H9 (cell line): ENCODE results near the gene ZNF248. TPM values are rescaled to one million over a fixed set of nuclear protein-coding genes. Genes with fewer than 3 reads are reported as not detected.

Experiments
- DNase-seq: peaks from one replicate; pipeline ENCODE4 v3.0.0-alpha.2; 2017
- H2AFZ ChIP-seq: one replicate; pipeline ENCODE4 v1.6.1; 2013; ENCODE audit warnings: mild to moderate bottlenecking, low read length, control low read depth, moderate library complexity
- H2AK5ac ChIP-seq: 2 replicates; pipeline ENCODE4 v1.6.1; 2013; ENCODE audit warnings: low read length, control low read depth, mixed read lengths; ENCODE audit not compliant: insufficient read length
- H2BK120ac ChIP-seq: one replicate; pipeline ENCODE4 v1.6.1; 2013; ENCODE audit warnings: low read depth, mild to moderate bottlenecking, low read length, control low read depth, inconsistent platforms; ENCODE audit not compliant: poor library complexity, severe bottlenecking
- H2BK12ac ChIP-seq: 2 replicates; pipeline ENCODE4 v1.6.1; 2013; ENCODE audit warnings: low read length, control low read depth, mixed read lengths, low read depth; ENCODE audit not compliant: insufficient read length
- H2BK15ac ChIP-seq: 2 replicates; pipeline ENCODE4 v1.6.1; 2013; ENCODE audit warnings: low read depth, low read length, control low read depth
- H2BK20ac ChIP-seq: one replicate; pipeline ENCODE4 v1.6.1; 2013; ENCODE audit warnings: low read depth, mild to moderate bottlenecking, low read length, control low read depth, inconsistent platforms; ENCODE audit not compliant: poor library complexity, severe bottlenecking
- H2BK5ac ChIP-seq: 2 replicates; pipeline ENCODE4 v1.6.1; 2013; ENCODE audit warnings: low read length, control low read depth, mixed read lengths; ENCODE audit not compliant: insufficient read length
- H3K14ac ChIP-seq: 2 replicates; pipeline ENCODE4 v1.6.1; 2013; ENCODE audit warnings: low read length, control low read depth; ENCODE audit not compliant: insufficient read depth
- H3K18ac ChIP-seq: 2 replicates; pipeline ENCODE4 v1.6.1; 2013; ENCODE audit warnings: low read depth, mild to moderate bottlenecking, mixed read lengths, low read length, control low read depth; ENCODE audit not compliant: insufficient read length
- H3K23ac ChIP-seq: 2 replicates; pipeline ENCODE4 v1.6.1; 2013; ENCODE audit warnings: low read length, control low read depth, mixed read lengths, low read depth; ENCODE audit not compliant: insufficient read length
- H3K23me2 ChIP-seq: 2 replicates; pipeline ENCODE4 v1.6.1; 2013; ENCODE audit warnings: low read depth, mild to moderate bottlenecking, mixed read lengths, low read length, control low read depth; ENCODE audit not compliant: insufficient read length, poor library complexity, severe bottlenecking
- H3K27ac ChIP-seq: 2 replicates; pipeline ENCODE4 v1.5.1; 2013; ENCODE audit warnings: low read length, control low read depth, mixed read lengths, low read depth; ENCODE audit not compliant: insufficient read length
- H3K27me3 ChIP-seq: 2 replicates; pipeline ENCODE4 v1.6.1; 2013; ENCODE audit warnings: low read length, control low read depth, inconsistent platforms; ENCODE audit not compliant: insufficient read depth
- H3K4ac ChIP-seq: 2 replicates; pipeline ENCODE4 v1.6.1; 2013; ENCODE audit warnings: low read depth, mild to moderate bottlenecking, control low read depth, inconsistent platforms, low read length, moderate library complexity
- H3K4me1 ChIP-seq: 2 replicates; pipeline ENCODE4 v1.6.1; 2013; ENCODE audit warnings: low read length, control low read depth, inconsistent platforms; ENCODE audit not compliant: insufficient read depth
- H3K4me2 ChIP-seq: 2 replicates; pipeline ENCODE4 v1.6.1; 2013; ENCODE audit warnings: low read length, control low read depth, mixed read lengths; ENCODE audit not compliant: insufficient read length, insufficient read depth
- H3K56ac ChIP-seq: 2 replicates; pipeline ENCODE4 v1.6.1; 2013; ENCODE audit warnings: low read depth, mild to moderate bottlenecking, mixed read lengths, low read length, control low read depth; ENCODE audit not compliant: insufficient read length
- H3K79me1 ChIP-seq: 2 replicates; pipeline ENCODE4 v1.6.1; 2013; ENCODE audit warnings: low read depth, mild to moderate bottlenecking, moderate library complexity, low read length, control low read depth, inconsistent platforms; ENCODE audit not compliant: insufficient read depth, poor library complexity, severe bottlenecking
- H3K79me2 ChIP-seq: 2 replicates; pipeline ENCODE4 v1.6.1; 2013; ENCODE audit warnings: low read length, control low read depth, inconsistent platforms; ENCODE audit not compliant: insufficient read depth
- H3K9ac ChIP-seq: 2 replicates; pipeline ENCODE4 v1.6.1; 2013; ENCODE audit warnings: low read length, control low read depth, mixed read lengths; ENCODE audit not compliant: insufficient read length; ENCODE audit errors: extremely low read depth
- H3K9me3 ChIP-seq: one replicate; pipeline ENCODE4 v1.6.1; 2013; ENCODE audit warnings: low read depth, low read length, inconsistent platforms; ENCODE audit not compliant: control insufficient read depth
- H3T11ph ChIP-seq: one replicate; pipeline ENCODE4 v1.6.1; 2013; ENCODE audit warnings: mild to moderate bottlenecking, low read length, control low read depth, inconsistent platforms
- H4K20me1 ChIP-seq: one replicate; pipeline ENCODE4 v1.6.1; 2013; ENCODE audit not compliant: control insufficient read depth, insufficient read length, insufficient read depth
- H4K5ac ChIP-seq: 2 replicates; pipeline ENCODE4 v1.6.1; 2013; ENCODE audit warnings: low read depth, mild to moderate bottlenecking, mixed read lengths, low read length, control low read depth; ENCODE audit not compliant: insufficient read length
- H4K8ac ChIP-seq: replicated peaks from 2 replicates; pipeline ENCODE4 v1.6.1; 2013; ENCODE audit warnings: low read length, control low read depth, mixed read lengths, low read depth; ENCODE audit not compliant: insufficient read length
- H4K91ac ChIP-seq: 2 replicates; pipeline ENCODE4 v1.6.1; 2013; ENCODE audit warnings: low read depth, mild to moderate bottlenecking, moderate library complexity, mixed read lengths, low read length, control low read depth; ENCODE audit not compliant: insufficient read length
- H3K27ac Mint-ChIP-seq, 3 experiments: 2 replicates in 2 of 3; 3 replicates in 1 of 3; pipeline ENCODE4 v1.8.0; 2020 to 2021; ENCODE audit warnings: mixed read lengths in 3 of 3, mild to moderate bottlenecking in 1 of 3, moderate library complexity in 1 of 3
- H3K27me3 Mint-ChIP-seq: 2 replicates; pipeline ENCODE4 v1.8.0; 2021; ENCODE audit warnings: low read depth, mild to moderate bottlenecking, moderate library complexity, mixed read lengths
- H3K36me3 Mint-ChIP-seq, 3 experiments: 2 replicates in 2 of 3; 3 replicates in 1 of 3; pipeline ENCODE4 v1.8.0; 2020 to 2021; ENCODE audit warnings: low read depth in 3 of 3, mixed read lengths in 3 of 3; ENCODE audit not compliant: insufficient read depth in 1 of 3
- H3K4me1 Mint-ChIP-seq, 2 experiments: 2 replicates each; pipeline ENCODE4 v1.8.0; 2020; ENCODE audit warnings: mixed read lengths in 2 of 2
- H3K4me3 Mint-ChIP-seq, 2 experiments: 2 replicates in 1 of 2; 3 replicates in 1 of 2; pipeline ENCODE4 v1.8.0; 2020 to 2021; ENCODE audit warnings: mild to moderate bottlenecking in 2 of 2, mixed read lengths in 2 of 2, moderate library complexity in 1 of 2
- H3K9me3 Mint-ChIP-seq, 2 experiments: 2 replicates in 1 of 2; 3 replicates in 1 of 2; pipeline ENCODE4 v1.8.0; 2020; ENCODE audit warnings: mild to moderate bottlenecking in 2 of 2, mixed read lengths in 2 of 2, moderate library complexity in 1 of 2
- WGBS: extraction: QIAGEN DNeasy Blood & Tissue Kit; methylation state at CpG from one replicate; pipeline ENCODE4 v1.1.7; 2013; ENCODE audit warnings: missing lambda C conversion rate, low lambda C conversion rate, mixed read lengths; ENCODE audit not compliant: insufficient read length; ENCODE audit errors: extremely low coverage; 5-methylcytosine and 5-hydroxymethylcytosine counted together
- total RNA-seq: library from RNA; stranded (reverse); gene quantifications from 2 replicates; pipeline ENCODE4 v1.2.1, GENCODE V29; 2021
- TF ChIP-seq, protein P1 (sequence below): fragments of 200-600 bp; sonication (generic); conservative IDR thresholded peaks from 3 replicates; pipeline ENCODE4 v1.8.0; 2021; ENCODE audit warnings: antibody characterized with exemption, mild to moderate bottlenecking

The ZNF248 gene
- total RNA-seq, 1 experiment from 2014 or later = 5.4 TPM

DNA sequence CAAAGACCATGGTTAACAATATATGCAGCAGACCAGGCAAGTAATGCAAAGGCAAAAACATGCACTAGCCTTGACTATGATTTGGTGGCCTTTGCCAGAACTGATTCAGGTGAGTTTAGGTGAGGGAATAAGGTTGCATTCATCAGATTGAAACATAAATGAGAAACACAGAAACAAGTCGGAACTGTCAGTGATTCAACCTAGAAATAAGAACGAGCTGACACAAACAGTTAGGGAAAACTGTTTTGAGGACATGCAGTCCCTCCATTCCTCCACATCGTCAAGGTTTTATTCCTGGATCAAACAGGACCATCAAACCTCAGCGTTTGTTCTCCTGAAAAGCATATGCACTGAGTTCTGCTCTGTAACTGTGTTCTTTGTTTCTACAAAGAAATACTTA lies 1.8 kb downstream of the ZNF248 start:
- Histone ChIP-seq H3K56ac (no peak overlapping the region), H3K23me2 (no peaks in the 10 kb centered on the region), H3K79me2 (no peaks in the 10 kb centered on the region), H3K18ac (no peak overlapping the region), H2BK15ac (no peak overlapping the region), H3K23ac (no peak overlapping the region), H4K20me1 (no peaks in the 10 kb centered on the region), H4K8ac (no peak overlapping the region), H2BK5ac (no peak overlapping the region), H3T11ph (no peak overlapping the region), H3K9me3 (no peaks in the 10 kb centered on the region), H3K9ac (no peak overlapping the region), H3K4me1 (no peaks in the 10 kb centered on the region; the same call in 1 of the 2 replicates), H2AK5ac (no peak overlapping the region), H3K27me3 (no peaks in the 10 kb centered on the region), H3K4me2 (no peak overlapping the region), H3K14ac (no peak overlapping the region), H3K4ac (no peak overlapping the region), H3K27ac (no peak overlapping the region), H2BK120ac (no peak overlapping the region), H2BK12ac (no peak overlapping the region), H4K91ac (no peak overlapping the region), H2AFZ (no peak overlapping the region), H2BK20ac (no peak overlapping the region), H3K79me1 (no peaks in the 10 kb centered on the region), H4K5ac (no peak overlapping the region)
- no peak overlapping the region for H3K27ac Mint-ChIP-seq
- TF ChIP-seq, protein P1, sequence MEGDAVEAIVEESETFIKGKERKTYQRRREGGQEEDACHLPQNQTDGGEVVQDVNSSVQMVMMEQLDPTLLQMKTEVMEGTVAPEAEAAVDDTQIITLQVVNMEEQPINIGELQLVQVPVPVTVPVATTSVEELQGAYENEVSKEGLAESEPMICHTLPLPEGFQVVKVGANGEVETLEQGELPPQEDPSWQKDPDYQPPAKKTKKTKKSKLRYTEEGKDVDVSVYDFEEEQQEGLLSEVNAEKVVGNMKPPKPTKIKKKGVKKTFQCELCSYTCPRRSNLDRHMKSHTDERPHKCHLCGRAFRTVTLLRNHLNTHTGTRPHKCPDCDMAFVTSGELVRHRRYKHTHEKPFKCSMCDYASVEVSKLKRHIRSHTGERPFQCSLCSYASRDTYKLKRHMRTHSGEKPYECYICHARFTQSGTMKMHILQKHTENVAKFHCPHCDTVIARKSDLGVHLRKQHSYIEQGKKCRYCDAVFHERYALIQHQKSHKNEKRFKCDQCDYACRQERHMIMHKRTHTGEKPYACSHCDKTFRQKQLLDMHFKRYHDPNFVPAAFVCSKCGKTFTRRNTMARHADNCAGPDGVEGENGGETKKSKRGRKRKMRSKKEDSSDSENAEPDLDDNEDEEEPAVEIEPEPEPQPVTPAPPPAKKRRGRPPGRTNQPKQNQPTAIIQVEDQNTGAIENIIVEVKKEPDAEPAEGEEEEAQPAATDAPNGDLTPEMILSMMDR = no peak
- peaks cover 12 to 23% (median 22%) of the 10 kb centered on the region in 3 experiments for H3K36me3 Mint-ChIP-seq
- peaks cover 5 to 8% of the 10 kb centered on the region in 2 experiments for H3K4me1 Mint-ChIP-seq
- no peak for DNase-seq
- WGBS = no CpG with 5 or more reads among the region's 4 CpGs
- H3K27me3 Mint-ChIP-seq = peaks cover 4% of the 10 kb centered on the region; the same call in 1 of the 2 replicates
- H3K9me3 Mint-ChIP-seq = peaks cover 30 to 68% of the 10 kb centered on the region in 2 experiments
- H3K4me3 Mint-ChIP-seq = peak overlapping the region in 1 of 2 experiments; percentile 59; a peak in 2 of 5 replicates
